GM19468 (cell line): Measurements from ENCODE around the gene PTPN1.
A peak's percentile ranks its signal among the peaks of the same experiment; 100 is the strongest.

ENCODE experiments used
- ATAC-seq: cut with Tn5 transposase; IDR thresholded peaks from one replicate; pipeline ENCODE4 v1.9.1; 2021; ENCODE audit warnings: mild to moderate bottlenecking, moderate library complexity, moderate number of reproducible peaks; ENCODE audit not compliant: unreplicated experiment; ENCODE audit errors: extremely low read depth

The PTPN1 gene

GRCh38 chr20:50510706-50511542 lies 741 bp downstream of the PTPN1 start:
- ATAC-seq: no peak

GRCh38 chr20:50512323-50512722 lies 2.1 kb downstream of the PTPN1 start:
- ATAC-seq: no peak

- ATAC-seq: no peak
These were observed 3.2 kb downstream of the PTPN1 start for GRCh38 chr20:50513169-50514034.

DNA sequence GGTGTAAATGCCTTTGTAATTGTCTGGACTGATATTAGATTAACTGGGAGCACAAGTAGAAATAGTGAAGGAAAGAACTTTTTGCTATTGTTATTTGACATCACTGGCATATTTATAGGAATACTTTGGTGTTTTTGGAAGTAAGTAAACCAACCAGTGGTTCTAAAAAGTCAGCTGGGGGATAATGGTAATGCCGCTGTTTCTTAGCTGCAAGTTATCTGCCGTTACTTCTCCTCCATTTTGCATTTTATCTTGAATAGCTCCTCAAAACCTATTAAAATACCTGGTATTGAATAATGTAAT lies 3.8 kb downstream of the PTPN1 start:
- no peak for ATAC-seq

GRCh38 chr20:50514750-50515149 lies 4.6 kb downstream of the PTPN1 start:
- peak; percentile 14 for ATAC-seq

GRCh38 chr20:50515471-50516106 lies 5.4 kb downstream of the PTPN1 start:
- ATAC-seq: no peak

DNA sequence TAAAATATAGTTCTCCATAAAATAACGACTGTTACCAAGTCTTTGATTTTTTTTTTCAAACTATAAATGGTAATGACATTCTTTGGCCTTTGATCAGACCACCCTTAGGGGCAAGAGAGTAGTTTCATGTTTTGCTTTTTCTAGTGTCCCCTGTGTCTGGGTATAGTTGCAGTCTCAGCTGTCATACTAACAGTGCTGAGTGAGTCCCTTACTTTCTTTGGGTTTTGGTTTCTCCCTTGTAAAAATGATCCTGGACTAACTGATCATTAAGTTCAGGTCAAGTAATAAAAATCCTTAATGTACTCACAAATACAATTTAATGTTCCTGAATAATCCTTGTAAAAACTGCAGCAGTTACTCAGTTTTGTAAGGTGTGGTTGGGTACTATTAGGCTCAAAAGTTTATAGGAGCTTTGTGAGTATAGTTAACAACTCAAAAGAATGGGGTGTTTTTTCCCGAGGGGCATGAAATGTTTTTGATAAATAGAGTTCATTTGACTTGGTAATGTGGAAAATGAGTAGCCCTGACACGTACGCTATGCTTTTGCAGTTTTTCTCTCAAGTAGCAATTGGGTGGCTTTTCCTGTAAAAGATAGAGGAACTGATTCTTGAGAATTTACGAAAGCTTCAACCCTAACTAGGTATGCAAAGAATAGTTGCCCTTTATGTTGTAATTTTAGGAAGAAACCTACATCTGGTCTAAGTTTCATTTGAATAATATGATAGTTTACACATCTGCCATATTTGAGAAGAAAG lies 6.2 kb downstream of the PTPN1 start:
- ATAC-seq: no peak

DNA sequence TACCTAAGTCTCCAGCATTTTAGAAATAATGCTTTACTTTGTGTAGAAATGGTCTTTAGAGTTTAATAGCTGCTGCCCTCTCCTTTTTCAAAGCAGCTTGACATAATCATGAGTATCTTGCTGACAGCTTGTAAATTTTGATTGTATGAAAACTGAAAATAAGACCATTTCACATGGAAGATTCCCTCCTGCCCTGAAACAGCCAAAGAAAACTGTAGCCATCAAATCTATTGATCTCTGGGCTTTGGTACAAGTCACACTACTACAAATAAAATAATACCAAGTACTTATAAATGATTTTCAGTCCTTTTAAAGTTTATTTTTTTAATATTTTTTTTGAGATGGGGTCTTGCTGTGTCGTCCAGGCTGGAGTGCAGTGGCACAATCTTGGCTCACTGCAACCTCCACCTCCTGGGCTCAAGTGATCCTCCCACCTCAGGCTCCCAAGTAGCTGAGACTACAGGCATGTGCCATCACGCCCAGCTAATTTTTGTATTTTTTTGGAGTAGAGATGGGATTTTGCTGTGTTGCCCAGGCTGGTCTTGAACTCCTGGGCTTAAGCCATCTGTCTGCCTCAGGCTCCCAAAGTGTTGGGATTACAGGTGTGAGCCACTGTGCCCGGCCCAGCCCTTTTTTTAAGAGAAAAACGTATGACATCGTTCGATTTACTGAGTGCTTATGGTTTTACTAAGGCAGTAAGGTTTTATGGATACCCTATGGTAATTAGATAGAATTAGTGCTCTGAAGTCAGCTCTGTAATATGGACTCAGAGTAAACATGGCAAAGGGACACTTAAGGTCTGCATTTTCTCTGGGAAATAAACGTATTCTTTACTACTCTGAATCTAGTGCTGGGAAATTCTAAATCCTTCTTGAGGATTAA lies 7.0 kb downstream of the PTPN1 start:
- ATAC-seq: no peak

DNA sequence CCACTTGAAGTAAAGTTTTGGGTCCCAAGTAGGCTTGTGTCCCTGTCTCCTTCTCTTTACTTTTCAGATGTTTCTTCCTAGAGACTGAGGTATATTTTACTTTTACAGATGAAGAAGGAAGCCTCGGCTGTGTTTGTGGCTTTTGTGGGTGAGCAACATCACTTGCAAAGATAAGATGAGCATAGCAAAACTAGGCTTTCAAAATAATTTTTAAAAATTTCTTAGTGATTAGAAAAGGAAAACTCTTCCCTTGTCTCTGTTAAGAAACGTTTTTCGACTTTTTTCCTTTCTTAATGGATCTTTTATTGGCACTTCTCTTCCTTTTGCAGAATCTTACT lies 7.6 kb downstream of the PTPN1 start:
- ATAC-seq: no peak

GRCh38 chr20:50518270-50518721 lies 8.1 kb downstream of the PTPN1 start:
- ATAC-seq: no peak

DNA sequence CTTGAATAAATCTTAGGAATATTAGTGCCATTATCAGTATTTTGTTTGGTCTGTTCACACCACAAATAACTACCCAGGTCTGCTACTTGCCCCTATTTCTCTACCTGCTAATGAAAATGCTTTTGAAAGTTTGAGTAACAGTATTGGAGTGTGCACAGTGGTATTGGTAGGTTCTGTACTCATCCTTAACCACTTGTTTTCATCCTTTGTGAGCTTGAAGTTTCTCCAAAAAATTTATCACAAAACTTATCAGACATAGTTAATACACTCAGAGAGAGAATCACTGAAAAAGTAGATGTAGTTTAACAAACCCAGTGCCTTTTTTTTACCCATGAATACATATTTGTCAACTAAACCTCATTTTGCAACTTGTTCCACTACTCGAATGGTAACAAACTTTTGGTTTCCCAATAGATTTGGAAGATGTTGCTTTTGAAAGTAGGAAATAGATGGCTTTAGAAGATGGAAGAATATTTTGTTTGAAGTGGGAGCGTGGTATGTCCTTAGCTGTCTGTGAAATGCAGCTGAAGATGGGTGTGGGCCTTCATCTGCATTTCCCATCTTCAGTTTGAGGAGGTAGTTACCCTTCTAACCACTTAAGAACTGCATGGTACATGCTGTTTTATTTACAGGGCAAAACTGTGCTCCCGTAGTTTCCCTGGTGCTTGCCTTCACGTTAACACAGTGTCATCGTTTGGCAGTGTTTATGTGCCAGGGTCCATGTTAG lies 9.0 kb downstream of the PTPN1 start:
- no peak for ATAC-seq

DNA sequence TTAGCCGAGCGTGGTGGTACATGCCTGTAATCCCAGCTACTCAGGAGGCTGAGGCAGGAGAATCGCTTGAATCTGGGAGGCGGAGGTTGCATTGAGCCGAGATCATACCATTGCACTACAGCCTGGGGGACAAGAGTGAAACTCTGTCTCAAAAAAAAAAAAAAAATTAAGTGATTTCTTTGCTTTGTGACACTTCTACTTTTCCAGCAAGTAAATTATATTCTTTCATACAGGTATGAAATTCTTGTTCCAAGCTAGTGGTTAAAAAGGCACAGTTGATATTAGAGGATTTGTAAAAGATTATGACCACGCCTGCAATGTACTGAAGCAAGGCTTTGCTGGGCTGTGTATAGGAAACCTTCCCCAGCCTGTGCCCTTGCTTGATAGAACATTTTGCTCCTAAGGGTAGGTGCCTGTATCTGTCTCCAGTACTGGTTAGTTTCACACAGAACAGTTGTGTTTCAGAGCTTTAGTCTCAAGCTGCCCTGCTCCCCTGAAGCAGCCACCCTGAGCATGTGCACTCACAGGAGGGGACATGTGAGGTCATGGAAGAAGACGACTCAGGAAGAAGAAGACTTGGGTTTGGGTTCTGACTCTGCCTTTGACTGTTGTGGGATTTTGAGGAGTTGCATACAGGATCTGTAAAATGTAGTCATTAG lies 10.2 kb downstream of the PTPN1 start:
- ATAC-seq: no peak

DNA sequence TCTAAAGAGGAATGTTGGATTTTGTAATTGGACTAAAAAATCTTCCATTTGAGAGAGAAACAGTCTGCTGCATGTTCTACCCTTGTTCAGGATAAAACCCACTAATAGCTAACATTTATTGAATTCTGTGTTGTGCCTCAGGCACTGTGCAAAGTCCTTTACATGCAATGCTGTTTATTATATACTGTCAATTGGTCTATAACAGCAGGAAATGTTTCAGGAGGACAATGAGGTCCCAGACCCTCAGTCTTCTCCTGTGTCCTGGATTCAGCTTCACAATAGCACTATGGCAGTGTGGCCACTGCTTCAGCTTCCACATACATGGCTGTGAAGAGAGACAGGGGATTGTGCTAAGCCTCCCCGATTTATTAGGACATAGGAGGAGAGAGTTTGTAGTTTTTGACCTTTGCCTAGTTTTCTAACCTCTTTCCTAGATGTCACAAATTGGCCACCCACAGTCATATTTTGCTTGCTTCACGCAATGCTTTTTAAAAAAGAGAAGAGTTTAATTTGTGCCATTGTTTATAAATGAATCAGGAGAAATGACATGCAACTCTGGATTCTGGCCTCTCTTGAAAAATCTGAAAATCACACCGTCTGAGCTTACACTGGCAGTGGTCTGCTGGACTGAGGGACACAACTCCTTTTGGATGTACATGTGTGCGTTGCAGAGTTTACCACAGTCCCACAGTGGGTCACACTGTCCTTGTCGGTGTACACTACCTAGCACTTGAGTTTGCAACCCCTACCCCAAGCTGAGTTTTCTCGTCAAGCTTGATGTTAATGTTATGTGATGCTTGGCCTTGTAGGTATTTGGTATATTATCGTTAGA lies 11.3 kb downstream of the PTPN1 start:
- ATAC-seq: no peak

DNA sequence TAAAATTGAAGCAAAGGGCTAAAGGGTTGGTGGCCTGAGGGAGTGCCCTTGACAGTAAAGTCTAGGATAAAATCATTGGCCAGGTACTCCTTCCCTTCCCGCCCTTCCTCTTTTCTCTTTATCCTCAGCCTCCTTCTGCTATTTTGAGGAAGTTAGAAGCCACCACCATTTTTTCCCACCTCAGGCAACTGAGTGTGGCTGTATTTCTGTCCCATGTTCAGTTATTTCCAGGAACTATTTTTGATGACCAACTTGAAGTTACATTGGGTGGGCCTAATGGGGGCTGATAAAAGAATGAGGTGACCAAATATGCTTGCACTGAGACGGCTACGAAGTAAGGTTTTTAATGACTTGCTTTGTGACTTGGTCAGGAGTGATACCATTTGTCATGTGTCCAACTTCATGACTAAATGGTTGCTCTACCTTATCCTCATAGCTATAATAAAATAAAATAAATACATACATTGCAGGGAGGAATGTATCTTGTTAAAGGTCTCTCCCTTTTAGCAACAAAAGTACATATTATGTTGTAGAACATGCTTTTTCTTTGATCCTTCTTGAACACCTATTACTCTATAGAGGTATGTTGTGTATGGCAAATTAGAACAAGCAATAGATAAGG lies 12.0 kb downstream of the PTPN1 start:
- no peak for ATAC-seq

GRCh38 chr20:50523552-50524167 lies 13.5 kb downstream of the PTPN1 start:
- ATAC-seq: no peak

DNA sequence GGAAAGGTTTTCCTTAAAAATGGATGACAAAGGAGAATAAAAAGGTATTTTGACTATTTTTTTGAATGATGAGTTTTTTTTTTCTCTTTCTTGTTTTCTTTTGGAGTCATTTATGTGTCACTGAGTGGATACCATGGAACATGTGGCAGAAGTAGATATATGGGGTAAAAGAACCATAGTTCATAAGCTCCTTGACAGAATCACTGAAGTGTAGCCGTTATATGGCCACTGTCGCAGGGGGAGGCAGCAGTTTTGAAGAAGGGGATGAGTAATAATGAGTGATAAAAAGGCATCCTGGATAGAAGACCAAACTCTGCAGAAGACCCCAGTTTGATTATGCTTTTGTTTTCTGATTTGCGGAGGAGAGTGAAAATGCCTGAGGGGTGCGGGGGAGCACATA lies 15.5 kb downstream of the PTPN1 start:
- no peak for ATAC-seq
